Mesenchymal stem cell (in vitro differentiated cells and primary cell): Measurements from ENCODE around the gene GALNT13.

Experiments
- DNase-seq: peaks from one replicate; pipeline ENCODE4 v3.0.0-alpha.2; 2013
- H2AFZ ChIP-seq: one replicate; pipeline ENCODE4 v1.6.1; 2013; ENCODE audit warnings: low read depth, mild to moderate bottlenecking, control low read depth, inconsistent platforms, low read length, moderate library complexity
- H2AK5ac ChIP-seq: 2 replicates; pipeline ENCODE4 v1.6.1; 2013; ENCODE audit warnings: low read length, moderate library complexity, mild to moderate bottlenecking, inconsistent platforms; ENCODE audit not compliant: severe bottlenecking
- H2BK120ac ChIP-seq: one replicate; pipeline ENCODE4 v1.6.1; 2013; ENCODE audit warnings: low read depth, mild to moderate bottlenecking, inconsistent platforms, low read length, moderate library complexity
- H2BK12ac ChIP-seq, 2 experiments: one replicate each; pipeline ENCODE4 v1.6.1; 2013; ENCODE audit warnings: inconsistent platforms in 2 of 2, low read length in 2 of 2, mild to moderate bottlenecking in 2 of 2, moderate library complexity in 2 of 2, control low read depth in 1 of 2
- H2BK15ac ChIP-seq: one replicate; pipeline ENCODE4 v1.6.1; 2013; ENCODE audit warnings: mild to moderate bottlenecking, low read depth, inconsistent platforms; ENCODE audit not compliant: poor library complexity, severe bottlenecking
- H2BK5ac ChIP-seq: 2 replicates; pipeline ENCODE4 v1.6.1; 2013; ENCODE audit warnings: low read depth, mild to moderate bottlenecking, low read length, control low read depth, inconsistent platforms; ENCODE audit not compliant: poor library complexity, severe bottlenecking
- H3K14ac ChIP-seq, 2 experiments: one replicate each; pipeline ENCODE4 v1.6.1; 2013; ENCODE audit warnings: inconsistent platforms in 2 of 2, low read length in 2 of 2, control low read depth in 1 of 2, mild to moderate bottlenecking in 1 of 2, moderate library complexity in 1 of 2
- H3K18ac ChIP-seq, 2 experiments: one replicate each; pipeline ENCODE4 v1.6.1; 2013; ENCODE audit warnings: inconsistent platforms in 2 of 2, low read length in 2 of 2, control low read depth in 1 of 2, low read depth in 1 of 2, mild to moderate bottlenecking in 1 of 2
- H3K23ac ChIP-seq, 2 experiments: one replicate each; pipeline ENCODE4 v1.6.1; 2013; ENCODE audit warnings: inconsistent platforms in 2 of 2, low read length in 2 of 2, mild to moderate bottlenecking in 2 of 2, moderate library complexity in 2 of 2, control low read depth in 1 of 2
- H3K27ac ChIP-seq: 2 replicates; pipeline ENCODE4 v1.5.1; 2013; ENCODE audit warnings: mild to moderate bottlenecking, moderate library complexity, low read length, control low read depth, inconsistent platforms; ENCODE audit not compliant: poor library complexity, severe bottlenecking
- H3K27me3 ChIP-seq, 2 experiments: 2 replicates each; pipeline versions ENCODE4 v1.6.1 to v1.7.0; 2013; ENCODE audit warnings: low read length in 2 of 2, mild to moderate bottlenecking in 2 of 2, moderate library complexity in 2 of 2, control low read depth in 1 of 2, inconsistent platforms in 1 of 2; ENCODE audit not compliant: control insufficient read depth in 1 of 2, insufficient read depth in 1 of 2
- H3K36me3 ChIP-seq, 2 experiments: 2 replicates each; pipeline versions ENCODE4 v1.6.1 to v1.7.0; 2013; ENCODE audit warnings: low read length in 2 of 2, control low read depth in 1 of 2, inconsistent platforms in 1 of 2, low read depth in 1 of 2, mild to moderate bottlenecking in 1 of 2; ENCODE audit not compliant: insufficient read depth in 2 of 2, control insufficient read depth in 1 of 2
- H3K4ac ChIP-seq, 2 experiments: one replicate each; pipeline ENCODE4 v1.6.1; 2013; ENCODE audit warnings: inconsistent platforms in 2 of 2, low read length in 2 of 2, mild to moderate bottlenecking in 2 of 2, moderate library complexity in 2 of 2, control low read depth in 1 of 2, low read depth in 1 of 2
- H3K4me1 ChIP-seq: 2 replicates; pipeline ENCODE4 v1.6.1; 2013; ENCODE audit warnings: low read depth, low read length, control low read depth; ENCODE audit not compliant: control insufficient read depth, insufficient read depth
- H3K4me2 ChIP-seq: 2 replicates; pipeline ENCODE4 v1.6.1; 2013; ENCODE audit warnings: low read length, mild to moderate bottlenecking, inconsistent platforms; ENCODE audit not compliant: poor library complexity, severe bottlenecking
- H3K4me3 ChIP-seq, 2 experiments: 2 replicates each; pipeline versions ENCODE4 v1.5.1 to v1.7.0; 2013; ENCODE audit warnings: low read length in 2 of 2, mild to moderate bottlenecking in 2 of 2, control low read depth in 1 of 2, low read depth in 1 of 2; ENCODE audit not compliant: insufficient read depth in 1 of 2
- H3K79me1 ChIP-seq: replicated peaks from 2 replicates; pipeline ENCODE4 v1.6.1; 2013; ENCODE audit warnings: mild to moderate bottlenecking, control low read depth, low read length, inconsistent platforms; ENCODE audit not compliant: poor library complexity, severe bottlenecking
- H3K9ac ChIP-seq: 2 replicates; pipeline ENCODE4 v1.7.0; 2013; ENCODE audit warnings: mild to moderate bottlenecking, low read length, moderate library complexity
- H3K9me3 ChIP-seq: 2 replicates; pipeline ENCODE4 v1.7.0; 2013; ENCODE audit warnings: mild to moderate bottlenecking, low read length; ENCODE audit not compliant: control insufficient read depth
- H4K8ac ChIP-seq: one replicate; pipeline ENCODE4 v1.6.1; 2013; ENCODE audit warnings: inconsistent platforms, mild to moderate bottlenecking, low read length, moderate library complexity
- H4K91ac ChIP-seq: one replicate; pipeline ENCODE4 v1.6.1; 2013; ENCODE audit warnings: mild to moderate bottlenecking, low read length, inconsistent platforms
- WGBS: methylation state at CpG from one replicate; pipeline ENCODE4 v1.1.7; 2013; ENCODE audit warnings: mixed read lengths; 5-methylcytosine and 5-hydroxymethylcytosine counted together

Gene GALNT13

GRCh38 chr2:154244932-154245331, 373.2 kb downstream of the GALNT13 start:
- no peak for DNase-seq
- WGBS, result no CpG with 5 or more reads among the region's 3 CpGs

GRCh38 chr2:154247503-154247902, 375.8 kb downstream of the GALNT13 start:
- H2BK15ac ChIP-seq, result no peak overlapping the region
- H2BK5ac ChIP-seq, result no peak overlapping the region
- no peaks in the 10 kb centered on the region for H3K9me3 ChIP-seq
- no peak overlapping the region for H3K4me2 ChIP-seq
- no peak overlapping the region for H3K9ac ChIP-seq
- no peaks in the 10 kb centered on the region for H3K27me3 ChIP-seq
- no peaks in the 10 kb centered on the region for H3K36me3 ChIP-seq
- H2BK120ac ChIP-seq, result no peak overlapping the region
- no peak overlapping the region for H2BK12ac ChIP-seq
- no peak overlapping the region for H3K18ac ChIP-seq
- no peak overlapping the region for H4K91ac ChIP-seq
- H3K23ac ChIP-seq, result no peak overlapping the region
- H3K4me1 ChIP-seq, result no peaks in the 10 kb centered on the region
- WGBS, result 78% methylated on average over 1 of the region's 3 CpGs
- no peak overlapping the region for H4K8ac ChIP-seq
- no peak overlapping the region for H2AFZ ChIP-seq
- DNase-seq, result no peak
- no peak overlapping the region for H3K4ac ChIP-seq
- H3K4me3 ChIP-seq, result no peak overlapping the region
- H2AK5ac ChIP-seq, result no peak overlapping the region
- no peaks in the 10 kb centered on the region for H3K79me1 ChIP-seq
- H3K14ac ChIP-seq, result no peak overlapping the region
- no peak overlapping the region for H3K27ac ChIP-seq

More at GRCh38 chr2:154244932-154245331, 373.2 kb downstream of the GALNT13 start:
- H2AK5ac ChIP-seq, result no peak overlapping the region
- no peak overlapping the region for H3K4ac ChIP-seq
- no peak overlapping the region for H3K4me2 ChIP-seq
- H2BK15ac ChIP-seq, result no peak overlapping the region
- no peaks in the 10 kb centered on the region for H3K27me3 ChIP-seq
- H3K18ac ChIP-seq, result no peak overlapping the region
- H4K8ac ChIP-seq, result no peak overlapping the region
- no peak overlapping the region for H3K9ac ChIP-seq
- H2AFZ ChIP-seq, result no peak overlapping the region
- H2BK5ac ChIP-seq, result no peak overlapping the region
- no peaks in the 10 kb centered on the region for H3K36me3 ChIP-seq
- H2BK120ac ChIP-seq, result no peak overlapping the region
- no peak overlapping the region for H2BK12ac ChIP-seq
- no peak overlapping the region for H3K23ac ChIP-seq
- H3K9me3 ChIP-seq, result no peaks in the 10 kb centered on the region
- no peaks in the 10 kb centered on the region for H3K4me1 ChIP-seq
- no peak overlapping the region for H3K4me3 ChIP-seq
- no peaks in the 10 kb centered on the region for H3K79me1 ChIP-seq
- no peak overlapping the region for H3K14ac ChIP-seq
- H3K27ac ChIP-seq, result no peak overlapping the region
- H4K91ac ChIP-seq, result no peak overlapping the region

GRCh38 chr2:154256136-154256535, 384.4 kb downstream of the GALNT13 start:
- Histone ChIP-seq H2BK5ac (no peak overlapping the region), H3K79me1 (no peaks in the 10 kb centered on the region), H2BK15ac (no peak overlapping the region), H3K27me3 (no peaks in the 10 kb centered on the region), H2AK5ac (no peak overlapping the region), H3K23ac (no peak overlapping the region), H2BK120ac (no peak overlapping the region), H3K14ac (no peak overlapping the region), H3K9me3 (no peaks in the 10 kb centered on the region), H3K4ac (no peak overlapping the region), H3K9ac (no peak overlapping the region), H4K8ac (no peak overlapping the region), H2BK12ac (no peak overlapping the region), H3K4me1 (no peaks in the 10 kb centered on the region), H3K36me3 (no peaks in the 10 kb centered on the region), H3K18ac (no peak overlapping the region), H3K27ac (no peak overlapping the region), H3K4me2 (no peak overlapping the region), H3K4me3 (no peak overlapping the region), H4K91ac (no peak overlapping the region), H2AFZ (no peak overlapping the region)
- 82% methylated on average over 1 of the region's 1 CpG for WGBS
- no peak for DNase-seq

GRCh38 chr2:154259030-154259429, 387.3 kb downstream of the GALNT13 start:
- no peak overlapping the region for H2BK12ac ChIP-seq
- no peak overlapping the region for H3K27ac ChIP-seq
- H2BK120ac ChIP-seq, result no peak overlapping the region
- H3K79me1 ChIP-seq, result no peaks in the 10 kb centered on the region
- H3K4ac ChIP-seq, result no peak overlapping the region
- no peak overlapping the region for H2AK5ac ChIP-seq
- no peak overlapping the region for H3K23ac ChIP-seq
- no peaks in the 10 kb centered on the region for H3K36me3 ChIP-seq
- no peaks in the 10 kb centered on the region for H3K9me3 ChIP-seq
- no peaks in the 10 kb centered on the region for H3K4me1 ChIP-seq
- no peak overlapping the region for H2BK5ac ChIP-seq
- no peak for DNase-seq
- H3K4me3 ChIP-seq, result no peak overlapping the region
- 100% methylated on average over 1 of the region's 1 CpG for WGBS
- H2BK15ac ChIP-seq, result no peak overlapping the region
- H3K27me3 ChIP-seq, result no peaks in the 10 kb centered on the region
- H3K14ac ChIP-seq, result no peak overlapping the region
- H4K8ac ChIP-seq, result no peak overlapping the region
- H2AFZ ChIP-seq, result no peak overlapping the region
- no peak overlapping the region for H3K18ac ChIP-seq
- no peak overlapping the region for H3K4me2 ChIP-seq
- no peak overlapping the region for H3K9ac ChIP-seq
- no peak overlapping the region for H4K91ac ChIP-seq
